ENCODE results near the gene ATXN1.

ATXN1 gene

GRCh38 chr6:16741112-16742016, 19.9 kb downstream of the ATXN1 start:
- DNase-seq: no peak
- H3K4me3 Mint-ChIP-seq: no peak overlapping the region
- no peak for TF ChIP-seq CTCF (IDR thresholded peaks at IDR 0.05)
- H3K27me3 Mint-ChIP-seq (ENCODE audit: low read depth, poor library complexity): peaks cover 6% of the 10 kb centered on the region
- H3K9me3 Mint-ChIP-seq: no peaks in the 10 kb centered on the region
- peaks cover 25% of the 10 kb centered on the region for H3K4me1 Mint-ChIP-seq
- H3K27ac Mint-ChIP-seq: no peak overlapping the region
- H3K36me3 Mint-ChIP-seq (ENCODE audit: low read depth): no peaks in the 10 kb centered on the region

- H3K27ac Mint-ChIP-seq: no peak overlapping the region
- no peak overlapping the region for H3K4me3 Mint-ChIP-seq
- DNase-seq: no peak
- H3K36me3 Mint-ChIP-seq (ENCODE audit: low read depth): no peaks in the 10 kb centered on the region
- H3K9me3 Mint-ChIP-seq: no peaks in the 10 kb centered on the region
- H3K4me1 Mint-ChIP-seq: peaks cover 25% of the 10 kb centered on the region
- no peak for TF ChIP-seq CTCF (IDR thresholded peaks at IDR 0.05)
- H3K27me3 Mint-ChIP-seq (ENCODE audit: low read depth, poor library complexity): peaks cover 6% of the 10 kb centered on the region
These were observed 21.2 kb downstream of the ATXN1 start for GRCh38 chr6:16740097-16740496.

GRCh38 chr6:16739329-16739801, 21.9 kb downstream of the ATXN1 start:
- Mint-ChIP-seq H3K9me3 (no peaks in the 10 kb centered on the region), H3K4me1 (peaks cover 25% of the 10 kb centered on the region), H3K4me3 (no peak overlapping the region), H3K27ac (no peak overlapping the region), H3K27me3 (ENCODE audit: low read depth, poor library complexity) (peaks cover 6% of the 10 kb centered on the region), H3K36me3 (ENCODE audit: low read depth) (no peaks in the 10 kb centered on the region)
- DNase-seq: no peak
- no peak for TF ChIP-seq CTCF (IDR thresholded peaks at IDR 0.05)

GRCh38 chr6:16737925-16738324, 23.3 kb downstream of the ATXN1 start:
- Mint-ChIP-seq H3K4me3 (no peak overlapping the region), H3K27me3 (ENCODE audit: low read depth, poor library complexity) (peaks cover 6% of the 10 kb centered on the region), H3K9me3 (no peaks in the 10 kb centered on the region), H3K27ac (no peak overlapping the region), H3K4me1 (peaks cover 25% of the 10 kb centered on the region), H3K36me3 (ENCODE audit: low read depth) (no peaks in the 10 kb centered on the region)
- DNase-seq: no peak
- no peak for TF ChIP-seq CTCF (IDR thresholded peaks at IDR 0.05)

GRCh38 chr6:16736856-16737775, 24.1 kb downstream of the ATXN1 start:
- Mint-ChIP-seq H3K4me3 (no peak overlapping the region), H3K27me3 (ENCODE audit: low read depth, poor library complexity) (peaks cover 1% of the 10 kb centered on the region), H3K9me3 (no peaks in the 10 kb centered on the region), H3K27ac (no peak overlapping the region), H3K36me3 (ENCODE audit: low read depth) (no peaks in the 10 kb centered on the region), H3K4me1 (peaks cover 31% of the 10 kb centered on the region)
- no peak for TF ChIP-seq CTCF (IDR thresholded peaks at IDR 0.05)
- no peak for DNase-seq
